Measurements from ENCODE around the gene VPS35L. TPM values are rescaled to one million over a fixed set of nuclear protein-coding genes. Genes with fewer than 3 reads are reported as not detected.

Gene VPS35L
- total RNA-seq, 1 experiment from 2014 or later = 11.7 TPM

DNA sequence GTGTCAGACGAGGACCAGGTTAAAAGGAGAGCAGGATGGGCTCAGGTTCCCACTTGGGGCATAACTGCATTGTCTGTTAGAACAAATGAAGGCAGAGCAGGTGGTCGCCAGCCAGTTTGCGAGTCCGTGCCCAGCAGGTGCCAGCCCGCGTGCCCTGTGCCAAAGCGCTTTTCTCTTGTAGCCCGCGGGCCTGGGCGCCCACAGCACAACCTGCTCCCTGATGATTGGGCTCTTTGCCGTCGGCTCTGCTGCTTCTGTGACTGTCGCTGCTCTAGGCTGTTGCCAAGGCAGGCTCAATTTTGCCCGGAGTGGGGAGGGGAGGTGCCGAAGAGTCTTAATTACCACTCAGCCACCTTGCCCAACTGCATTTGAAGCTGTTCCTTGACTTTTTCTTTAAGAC lies 141.5 kb downstream of the VPS35L start:
- no peak for TF ChIP-seq EZH2 (IDR thresholded peaks at IDR 0.05; ENCODE audit: low read depth)
- TF ChIP-seq, protein P1, sequence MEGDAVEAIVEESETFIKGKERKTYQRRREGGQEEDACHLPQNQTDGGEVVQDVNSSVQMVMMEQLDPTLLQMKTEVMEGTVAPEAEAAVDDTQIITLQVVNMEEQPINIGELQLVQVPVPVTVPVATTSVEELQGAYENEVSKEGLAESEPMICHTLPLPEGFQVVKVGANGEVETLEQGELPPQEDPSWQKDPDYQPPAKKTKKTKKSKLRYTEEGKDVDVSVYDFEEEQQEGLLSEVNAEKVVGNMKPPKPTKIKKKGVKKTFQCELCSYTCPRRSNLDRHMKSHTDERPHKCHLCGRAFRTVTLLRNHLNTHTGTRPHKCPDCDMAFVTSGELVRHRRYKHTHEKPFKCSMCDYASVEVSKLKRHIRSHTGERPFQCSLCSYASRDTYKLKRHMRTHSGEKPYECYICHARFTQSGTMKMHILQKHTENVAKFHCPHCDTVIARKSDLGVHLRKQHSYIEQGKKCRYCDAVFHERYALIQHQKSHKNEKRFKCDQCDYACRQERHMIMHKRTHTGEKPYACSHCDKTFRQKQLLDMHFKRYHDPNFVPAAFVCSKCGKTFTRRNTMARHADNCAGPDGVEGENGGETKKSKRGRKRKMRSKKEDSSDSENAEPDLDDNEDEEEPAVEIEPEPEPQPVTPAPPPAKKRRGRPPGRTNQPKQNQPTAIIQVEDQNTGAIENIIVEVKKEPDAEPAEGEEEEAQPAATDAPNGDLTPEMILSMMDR (conservative IDR thresholded peaks at IDR 0.05) = no peak
- DNase-seq = no peak
- POLR2A ChIA-PET (ENCODE audit: unreplicated experiment) = interaction anchor here (1.1 kb wide), 1 partner anchor 108 kb away, joined by 3 read pairs; no protein-coding TSS in a partner anchor
- intact Hi-C loops (cut with micrococcal nuclease; ENCODE audit: unreplicated experiment) = loop anchor here (1.0 kb wide), 1 partner anchor 92 kb away; no protein-coding TSS in a partner anchor
- Histone ChIP-seq H4K20me1 (ENCODE audit: insufficient read depth) (no peaks in the 10 kb centered on the region), H2AFZ (no peak overlapping the region), H3K9me2 (ENCODE audit: insufficient read depth) (no peaks in the 10 kb centered on the region), H3K9me3 (ENCODE audit: insufficient read depth, low read depth) (peaks cover 15% of the 10 kb centered on the region; the same call in 1 of the 2 replicates), H3K4me1 (replicated peaks; ENCODE audit: insufficient read depth) (peaks cover 22% of the 10 kb centered on the region), H3K36me3 (ENCODE audit: low read depth) (peaks cover 19% of the 10 kb centered on the region), H3K79me2 (ENCODE audit: low read depth) (0 out of 2 replicates have a peak, but pooled peaks cover 8% of the 10 kb centered on the region), H3K4me3 (no peak overlapping the region), H3K4me2 (no peak overlapping the region), H3K27me3 (ENCODE audit: insufficient read depth, low read depth) (no peaks in the 10 kb centered on the region), H3F3A (ENCODE audit: insufficient read depth, low read depth) (peaks cover 28% of the 10 kb centered on the region), H3K27ac (no peak overlapping the region)
- no TSS peak for BruUV-seq (replicated peaks)
- CTCF ChIA-PET = interaction anchor here (1.0 kb wide), 1 partner anchor 187 kb away, joined by 4 read pairs; the partner anchor contains the start of gene GPRC5B

DNA sequence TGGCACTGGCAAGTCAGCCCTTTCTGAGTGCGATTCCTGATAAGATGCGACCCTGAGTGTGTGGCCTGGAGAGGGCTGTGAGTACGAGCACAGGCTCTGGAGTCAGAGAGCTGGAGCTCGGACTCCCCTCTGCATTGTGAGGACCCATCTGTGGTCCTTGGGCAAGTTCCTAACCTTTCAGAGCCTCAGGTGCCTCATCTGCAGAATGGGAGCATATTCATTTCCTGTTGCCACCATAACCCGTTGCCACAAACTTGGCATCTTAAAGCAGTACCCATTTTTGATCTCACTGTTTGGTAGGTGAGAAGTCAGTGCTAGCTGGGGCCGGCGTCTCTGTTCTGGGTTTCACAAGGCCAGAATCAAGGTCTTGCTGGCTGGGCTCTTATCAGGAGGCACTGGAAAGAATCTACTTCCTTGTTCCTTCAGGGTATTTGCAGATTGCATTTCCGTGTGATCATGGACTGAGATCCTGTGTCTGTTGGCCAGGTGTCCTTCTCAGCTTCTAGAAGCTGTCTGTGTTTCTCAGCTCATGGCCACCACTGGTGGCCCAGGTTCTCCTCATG lies 142.3 kb downstream of the VPS35L start:
- no peaks in the 10 kb centered on the region for H3K27me3 ChIP-seq (ENCODE audit: insufficient read depth, low read depth)
- no peak overlapping the region for H3K27ac ChIP-seq
- H3F3A ChIP-seq (ENCODE audit: insufficient read depth, low read depth) = peaks cover 30% of the 10 kb centered on the region
- POLR2A ChIA-PET (ENCODE audit: unreplicated experiment) = no interaction called here
- H3K4me3 ChIP-seq = no peak overlapping the region
- TF ChIP-seq EZH2 (IDR thresholded peaks at IDR 0.05; ENCODE audit: low read depth) = no peak
- TF ChIP-seq, protein P1 (conservative IDR thresholded peaks at IDR 0.05) = no peak
- H3K9me3 ChIP-seq (ENCODE audit: insufficient read depth, low read depth) = peaks cover 15% of the 10 kb centered on the region; the same call in 1 of the 2 replicates
- H4K20me1 ChIP-seq (ENCODE audit: insufficient read depth) = no peaks in the 10 kb centered on the region
- H3K9me2 ChIP-seq (ENCODE audit: insufficient read depth) = no peaks in the 10 kb centered on the region
- CTCF ChIA-PET = no interaction called here
- intact Hi-C loops (cut with micrococcal nuclease; ENCODE audit: unreplicated experiment) = no loop called here
- no peak for DNase-seq
- 0 out of 2 replicates have a peak, but pooled peaks cover 8% of the 10 kb centered on the region for H3K79me2 ChIP-seq (ENCODE audit: low read depth)
- BruUV-seq (replicated peaks) = no TSS peak
- peaks cover 21% of the 10 kb centered on the region for H3K36me3 ChIP-seq (ENCODE audit: low read depth)
- no peak overlapping the region for H3K4me2 ChIP-seq
- peaks cover 22% of the 10 kb centered on the region for H3K4me1 ChIP-seq (replicated peaks; ENCODE audit: insufficient read depth)
- no peak overlapping the region for H2AFZ ChIP-seq

DNA sequence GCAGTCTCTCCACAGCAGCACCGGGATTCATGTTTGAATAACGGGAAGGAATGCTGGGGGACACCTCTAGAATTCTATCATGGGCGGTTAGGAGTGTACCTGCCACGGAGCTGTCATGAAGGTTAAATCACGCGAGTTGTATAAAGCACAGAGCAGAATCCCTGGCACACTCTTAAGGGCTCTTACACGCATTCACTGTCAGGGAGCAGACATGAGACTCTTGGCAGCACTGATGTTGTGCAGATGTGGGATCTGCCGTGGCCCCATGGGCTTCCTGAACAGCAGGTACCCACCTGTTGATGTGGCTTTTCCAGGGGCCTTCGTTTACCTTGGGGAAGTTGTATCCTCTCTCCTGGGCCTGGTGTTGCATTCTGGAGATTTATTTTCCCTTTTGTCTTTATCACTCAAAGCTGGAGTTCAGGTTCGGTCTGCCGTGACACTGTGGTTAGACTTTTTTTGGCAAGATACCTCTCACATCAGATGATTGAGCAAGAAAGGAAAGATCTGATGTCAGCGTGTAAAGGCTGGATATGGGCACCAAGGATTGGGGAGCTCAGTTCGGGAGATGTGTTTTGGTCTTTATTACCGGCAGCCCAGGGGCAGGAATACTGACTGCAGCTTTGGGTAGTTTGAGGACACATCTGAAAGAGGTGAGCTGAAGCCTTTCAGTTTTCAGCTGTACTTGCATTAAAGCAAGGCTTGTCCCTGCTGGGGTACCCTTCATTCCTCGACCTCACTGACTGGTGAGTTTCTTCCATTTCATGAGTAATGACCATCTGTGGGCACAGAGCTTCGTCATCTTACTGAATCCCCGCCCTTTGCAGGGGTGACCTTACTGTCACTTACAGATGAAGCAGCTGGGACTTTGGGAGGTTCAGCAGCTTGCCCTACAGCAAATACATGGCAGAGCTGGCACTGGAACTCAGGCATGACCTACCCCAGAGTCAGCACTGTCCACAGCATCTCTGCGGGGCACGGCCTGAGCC lies 143.3 kb downstream of the VPS35L start:
- Histone ChIP-seq H3K4me3 (no peak overlapping the region), H3K79me2 (ENCODE audit: low read depth) (0 out of 2 replicates have a peak, but pooled peaks cover 13% of the 10 kb centered on the region), H3K36me3 (ENCODE audit: low read depth) (peaks cover 28% of the 10 kb centered on the region), H3K9me3 (ENCODE audit: insufficient read depth, low read depth) (peaks cover 15% of the 10 kb centered on the region; the same call in 1 of the 2 replicates), H3K27me3 (ENCODE audit: insufficient read depth, low read depth) (no peaks in the 10 kb centered on the region), H3K4me1 (replicated peaks; ENCODE audit: insufficient read depth) (peaks cover 22% of the 10 kb centered on the region), H2AFZ (no peak overlapping the region), H3K4me2 (no peak overlapping the region), H3F3A (ENCODE audit: insufficient read depth, low read depth) (peaks cover 30% of the 10 kb centered on the region), H4K20me1 (ENCODE audit: insufficient read depth) (no peaks in the 10 kb centered on the region), H3K9me2 (ENCODE audit: insufficient read depth) (no peaks in the 10 kb centered on the region), H3K27ac (no peak overlapping the region)
- TF ChIP-seq, protein P1 (conservative IDR thresholded peaks at IDR 0.05) = no peak
- TF ChIP-seq EZH2 (IDR thresholded peaks at IDR 0.05; ENCODE audit: low read depth) = no peak
- no TSS peak for BruUV-seq (replicated peaks)
- no peak for DNase-seq
- ChIA-PET CTCF (interaction anchor here (0.6 kb wide), 2 partner anchors 166 to 190 kb away, joined by 4 read pairs; no protein-coding TSS in a partner anchor), POLR2A (ENCODE audit: unreplicated experiment) (no interaction called here)
- intact Hi-C loops (cut with micrococcal nuclease; ENCODE audit: unreplicated experiment) = no loop called here
